Subcutaneous abdominal adipose tissue (tissue), 5 donors: ENCODE data around the gene ST8SIA1.

Experiments
- H3K27ac ChIP-seq: one replicate; pipeline ENCODE4 v1.7.0; 2013; ENCODE audit warnings: low read depth, mild to moderate bottlenecking, inconsistent platforms, low read length, moderate library complexity
- H3K27me3 ChIP-seq, 5 donors: one replicate each; pipeline ENCODE4 v1.7.0; 2013; ENCODE audit warnings: low read length in 5 of 5, inconsistent platforms in 1 of 5; ENCODE audit not compliant: control insufficient read depth in 5 of 5, insufficient read depth in 4 of 5
- H3K36me3 ChIP-seq, 5 donors: one replicate each; pipeline ENCODE4 v1.7.0; 2013; ENCODE audit warnings: low read length in 5 of 5; ENCODE audit not compliant: control insufficient read depth in 5 of 5, insufficient read depth in 5 of 5
- H3K4me1 ChIP-seq, 5 donors: one replicate each; pipeline ENCODE4 v1.7.0; 2013; ENCODE audit warnings: low read length in 5 of 5, mild to moderate bottlenecking in 3 of 5, moderate library complexity in 1 of 5; ENCODE audit not compliant: control insufficient read depth in 5 of 5, insufficient read depth in 5 of 5
- H3K4me3 ChIP-seq, 5 donors: one replicate each; pipeline ENCODE4 v1.7.0; 2013; ENCODE audit warnings: low read length in 5 of 5, low read depth in 1 of 5
- H3K9ac ChIP-seq, 5 donors: one replicate each; pipeline ENCODE4 v1.7.0; 2013; ENCODE audit warnings: low read length in 5 of 5, mild to moderate bottlenecking in 4 of 5, moderate library complexity in 3 of 5
- H3K9me3 ChIP-seq, 5 donors: one replicate each; pipeline ENCODE4 v1.7.0; 2013; ENCODE audit warnings: low read length in 5 of 5; ENCODE audit not compliant: control insufficient read depth in 5 of 5
- donor health status: healthy.
- donor health status: healthy.
- donor health status: healthy.
- donor health status: healthy.
- donor health status: healthy.

ST8SIA1 gene

DNA sequence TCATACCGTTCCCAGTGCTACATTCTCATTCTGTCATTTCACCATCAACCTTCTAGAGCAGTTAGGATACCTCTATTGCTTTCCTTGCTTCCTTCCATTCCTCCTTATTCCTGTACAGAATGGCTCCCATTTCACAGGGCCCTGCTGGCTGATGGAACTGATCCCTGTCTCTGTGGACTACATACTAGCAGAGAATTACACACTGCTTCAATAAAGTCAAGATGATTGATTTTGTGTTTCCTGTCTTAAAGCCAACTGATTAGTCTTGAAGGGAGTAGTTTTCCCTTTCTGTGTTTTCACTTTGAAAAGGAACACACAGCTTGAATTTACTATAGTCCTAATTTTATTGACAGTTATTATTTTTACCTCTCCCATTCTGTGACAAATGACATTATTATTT, 130.1 kb downstream of the ST8SIA1 start:
- Histone ChIP-seq H3K9me3 (peaks cover 0 to 5% (median 0%) of the 10 kb centered on the region in 5 donors), H3K9ac (no peak overlapping the region), H3K4me1 (no peaks in the 10 kb centered on the region), H3K27me3 (no peaks in the 10 kb centered on the region), H3K27ac (no peak overlapping the region), H3K4me3 (no peak overlapping the region), H3K36me3 (no peaks in the 10 kb centered on the region)

DNA sequence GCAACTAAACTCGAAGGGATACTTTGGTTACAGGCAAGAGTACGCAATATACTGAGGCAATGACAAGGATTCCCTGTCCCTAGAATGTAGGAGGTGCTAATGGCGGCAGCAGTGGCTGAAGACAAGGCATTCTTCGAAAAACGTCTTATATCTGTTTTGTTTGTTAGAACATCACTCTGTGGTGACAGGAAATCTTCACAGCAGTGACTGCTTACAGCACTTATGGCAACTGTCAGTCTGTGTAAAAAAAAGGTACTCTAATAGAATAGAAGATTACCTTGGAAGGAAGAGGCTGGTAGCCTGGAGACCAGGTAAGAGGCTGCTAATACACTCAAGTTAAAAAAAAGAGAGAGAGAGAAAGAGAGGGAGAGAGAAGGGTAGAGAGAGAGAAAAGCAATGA, 131.7 kb downstream of the ST8SIA1 start:
- Histone ChIP-seq H3K36me3 (no peaks in the 10 kb centered on the region), H3K9me3 (peaks cover 0 to 5% (median 0%) of the 10 kb centered on the region in 5 donors), H3K4me1 (no peaks in the 10 kb centered on the region), H3K9ac (no peak overlapping the region), H3K27me3 (no peaks in the 10 kb centered on the region), H3K27ac (no peak overlapping the region), H3K4me3 (no peak overlapping the region)

DNA sequence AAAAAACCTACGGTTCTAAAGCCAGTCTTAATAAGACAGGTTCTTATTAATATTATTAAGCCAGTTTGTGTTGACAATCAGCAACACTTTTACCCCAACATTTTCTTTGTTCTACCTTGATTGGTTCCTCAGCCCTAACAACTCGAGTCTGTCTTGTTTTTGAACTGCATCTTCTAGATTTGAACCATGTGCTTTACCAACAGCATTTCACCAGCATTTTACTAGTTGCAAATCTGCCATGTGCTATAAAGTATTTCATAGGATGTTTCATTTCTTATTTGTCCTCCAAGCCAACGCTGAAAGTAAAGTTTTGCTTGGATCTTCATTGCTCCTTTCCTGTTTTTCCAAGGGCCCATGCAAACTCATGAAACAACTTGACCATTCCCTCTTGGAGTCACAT, 133.4 kb downstream of the ST8SIA1 start:
- H3K4me1 ChIP-seq: no peaks in the 10 kb centered on the region
- H3K36me3 ChIP-seq: no peaks in the 10 kb centered on the region
- H3K4me3 ChIP-seq: no peak overlapping the region
- H3K27me3 ChIP-seq: no peaks in the 10 kb centered on the region
- H3K27ac ChIP-seq: no peak overlapping the region
- peaks cover 0 to 5% (median 0%) of the 10 kb centered on the region in 5 donors for H3K9me3 ChIP-seq
- H3K9ac ChIP-seq: no peak overlapping the region

DNA sequence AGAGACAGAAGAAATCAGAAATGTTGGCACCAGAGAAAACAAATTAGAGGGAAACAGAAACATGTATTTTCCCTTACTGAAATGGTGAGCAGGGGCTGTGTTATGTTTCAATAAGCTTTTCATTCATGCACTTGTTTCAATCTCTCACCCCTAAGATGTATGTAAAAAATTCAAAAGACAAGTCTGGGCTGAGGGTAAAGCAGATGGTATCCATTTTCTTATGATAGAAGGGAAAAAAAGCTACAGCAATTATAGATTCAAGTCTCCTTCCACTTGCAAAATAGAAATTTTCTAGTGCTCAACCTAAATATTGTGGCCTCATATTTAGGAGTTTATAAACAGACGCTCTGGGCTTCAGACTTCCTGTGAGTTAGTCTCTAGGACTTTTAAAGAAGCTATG, 138.3 kb downstream of the ST8SIA1 start:
- no peaks in the 10 kb centered on the region for H3K4me1 ChIP-seq

DNA sequence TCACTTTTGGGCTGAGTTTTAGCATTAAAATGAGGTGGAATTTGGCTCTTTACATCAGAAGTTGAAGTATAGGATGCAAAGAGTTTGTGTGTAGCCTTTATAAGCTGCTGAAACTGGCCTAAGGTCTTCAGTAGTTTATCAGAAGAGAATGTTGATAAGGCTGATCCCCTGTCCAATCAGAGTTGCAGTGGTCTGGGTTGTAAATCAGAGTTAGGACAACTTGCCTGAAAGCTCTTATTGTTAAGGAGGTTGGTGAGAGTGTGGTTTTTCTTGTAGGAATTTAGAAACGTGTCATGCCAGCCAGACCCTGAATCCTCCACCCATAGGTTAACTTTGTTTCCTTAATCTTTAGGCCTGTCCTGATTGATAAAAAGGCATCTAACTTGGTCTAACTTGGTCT, 143.5 kb downstream of the ST8SIA1 start:
- Histone ChIP-seq H3K9ac (no peak overlapping the region), H3K27me3 (no peaks in the 10 kb centered on the region), H3K27ac (no peak overlapping the region), H3K4me3 (no peak overlapping the region), H3K4me1 (no peaks in the 10 kb centered on the region), H3K36me3 (no peaks in the 10 kb centered on the region), H3K9me3 (no peaks in the 10 kb centered on the region)

More for the DNA sequence above, 138.3 kb downstream of the ST8SIA1 start:
- Histone ChIP-seq H3K36me3 (no peaks in the 10 kb centered on the region), H3K4me3 (no peak overlapping the region), H3K9me3 (no peaks in the 10 kb centered on the region), H3K27ac (no peak overlapping the region), H3K27me3 (no peaks in the 10 kb centered on the region), H3K9ac (no peak overlapping the region)

DNA sequence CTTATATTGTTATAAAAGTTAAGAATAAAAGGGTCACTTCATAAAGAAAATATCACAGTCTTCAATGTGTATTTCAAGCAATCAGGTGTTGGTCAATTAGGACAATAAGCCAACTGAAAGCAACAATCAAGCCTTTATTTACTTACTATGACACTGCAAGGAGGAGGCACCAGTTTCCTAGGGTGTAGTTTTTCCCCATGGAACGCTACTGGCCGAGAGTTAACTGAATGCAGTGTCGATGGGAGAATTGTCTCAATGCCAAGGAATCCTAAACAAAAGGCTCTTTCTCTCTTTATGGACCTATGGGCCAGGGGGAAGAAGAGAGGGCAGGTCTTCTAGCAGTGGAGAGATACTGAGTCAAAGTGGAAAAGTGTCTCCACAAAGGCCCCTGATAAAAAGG, 146.1 kb downstream of the ST8SIA1 start:
- Histone ChIP-seq H3K36me3 (no peaks in the 10 kb centered on the region), H3K27ac (no peak overlapping the region), H3K9ac (no peak overlapping the region), H3K4me3 (no peak overlapping the region), H3K27me3 (no peaks in the 10 kb centered on the region), H3K4me1 (no peaks in the 10 kb centered on the region), H3K9me3 (no peaks in the 10 kb centered on the region)

DNA sequence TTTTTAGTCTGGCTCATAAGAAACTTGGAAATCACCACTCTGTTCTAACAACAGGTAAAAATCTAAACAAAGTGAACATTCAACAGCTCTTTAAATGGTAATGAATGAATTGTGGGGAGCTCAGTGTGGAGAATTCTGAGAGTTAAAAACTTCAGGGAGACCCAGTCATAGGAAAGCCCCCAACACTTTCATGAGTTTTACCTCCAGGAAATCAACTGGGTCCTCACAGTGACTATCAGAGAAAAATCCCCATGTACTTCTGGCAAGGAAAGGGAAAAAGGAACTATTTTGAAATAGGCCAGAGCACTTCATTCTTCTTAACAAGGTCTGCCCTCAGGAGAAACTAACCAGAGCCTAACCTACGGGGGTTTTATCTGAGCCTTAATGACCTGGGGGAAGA, 153.8 kb downstream of the ST8SIA1 start:
- no peak overlapping the region for H3K4me3 ChIP-seq
- no peaks in the 10 kb centered on the region for H3K9me3 ChIP-seq
- no peaks in the 10 kb centered on the region for H3K36me3 ChIP-seq
- H3K27ac ChIP-seq: no peak overlapping the region
- H3K27me3 ChIP-seq: no peaks in the 10 kb centered on the region
- no peaks in the 10 kb centered on the region for H3K4me1 ChIP-seq
- H3K9ac ChIP-seq: no peak overlapping the region

DNA sequence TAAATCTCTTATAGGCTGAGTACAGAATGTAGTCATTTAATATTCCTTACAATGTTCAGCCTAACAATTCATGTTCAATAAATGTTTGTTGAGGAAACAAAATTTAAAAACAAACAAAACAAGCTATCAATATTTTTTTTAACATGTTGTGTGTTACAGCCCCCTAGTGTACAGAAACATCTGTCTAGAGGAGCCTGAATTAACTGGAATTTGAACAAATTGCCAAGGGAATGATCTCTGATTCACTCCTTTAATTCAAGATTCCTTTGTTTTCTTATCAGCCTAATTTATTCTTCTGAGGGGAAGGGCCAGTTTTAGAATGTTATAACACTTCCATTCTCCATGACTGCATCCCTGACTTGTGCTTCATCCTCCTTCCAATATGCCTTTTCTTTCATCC, 161.3 kb downstream of the ST8SIA1 start:
- Histone ChIP-seq H3K9ac (no peak overlapping the region), H3K27me3 (no peaks in the 10 kb centered on the region), H3K27ac (no peak overlapping the region), H3K36me3 (no peaks in the 10 kb centered on the region), H3K9me3 (no peaks in the 10 kb centered on the region), H3K4me1 (no peaks in the 10 kb centered on the region), H3K4me3 (no peak overlapping the region)

DNA sequence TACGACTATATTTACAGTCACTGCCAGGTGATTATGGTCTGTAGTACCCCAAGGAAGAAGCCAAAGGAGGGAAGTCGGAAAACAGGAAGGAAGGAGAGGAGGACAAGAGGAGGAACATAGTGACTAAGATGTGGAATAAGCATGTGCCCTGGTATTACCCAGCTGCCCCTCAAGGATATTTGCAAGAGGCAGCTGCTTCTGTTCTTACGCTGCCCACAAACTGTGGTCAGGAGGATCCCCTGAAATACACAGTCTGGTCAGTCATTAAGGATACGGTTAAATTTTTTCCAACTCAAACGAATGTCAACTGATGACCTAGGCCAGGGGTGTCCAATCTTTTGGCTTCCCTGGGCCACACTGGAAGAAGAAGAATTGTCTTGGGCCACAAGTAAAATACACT, 162.0 kb downstream of the ST8SIA1 start:
- no peaks in the 10 kb centered on the region for H3K36me3 ChIP-seq
- H3K27me3 ChIP-seq: no peaks in the 10 kb centered on the region
- no peak overlapping the region for H3K4me3 ChIP-seq
- H3K27ac ChIP-seq: no peak overlapping the region
- no peaks in the 10 kb centered on the region for H3K4me1 ChIP-seq
- no peaks in the 10 kb centered on the region for H3K9me3 ChIP-seq
- no peak overlapping the region for H3K9ac ChIP-seq

DNA sequence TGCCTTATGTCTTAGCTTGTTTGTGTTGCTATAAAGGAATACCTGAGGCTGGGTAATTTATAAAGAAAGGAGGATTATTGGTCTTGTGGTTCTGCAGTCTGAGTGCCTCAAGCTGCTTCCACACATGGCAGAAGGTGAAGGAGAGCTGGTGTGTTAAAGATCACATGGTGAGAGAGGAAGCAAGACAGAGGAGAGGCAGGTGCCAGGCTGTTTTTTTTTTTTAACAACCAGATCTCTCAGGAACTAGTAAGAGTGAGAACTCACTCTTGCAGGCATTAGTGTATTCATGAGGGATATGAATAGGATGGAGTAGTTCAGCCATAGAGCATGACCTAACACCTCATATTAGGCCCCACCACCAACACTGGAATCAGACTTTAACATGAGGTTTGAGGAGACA, 165.1 kb downstream of the ST8SIA1 start:
- H3K36me3 ChIP-seq: no peaks in the 10 kb centered on the region
- H3K9me3 ChIP-seq: no peaks in the 10 kb centered on the region
- no peak overlapping the region for H3K9ac ChIP-seq
- H3K27ac ChIP-seq: no peak overlapping the region
- no peaks in the 10 kb centered on the region for H3K4me1 ChIP-seq
- no peaks in the 10 kb centered on the region for H3K27me3 ChIP-seq
- no peak overlapping the region for H3K4me3 ChIP-seq

DNA sequence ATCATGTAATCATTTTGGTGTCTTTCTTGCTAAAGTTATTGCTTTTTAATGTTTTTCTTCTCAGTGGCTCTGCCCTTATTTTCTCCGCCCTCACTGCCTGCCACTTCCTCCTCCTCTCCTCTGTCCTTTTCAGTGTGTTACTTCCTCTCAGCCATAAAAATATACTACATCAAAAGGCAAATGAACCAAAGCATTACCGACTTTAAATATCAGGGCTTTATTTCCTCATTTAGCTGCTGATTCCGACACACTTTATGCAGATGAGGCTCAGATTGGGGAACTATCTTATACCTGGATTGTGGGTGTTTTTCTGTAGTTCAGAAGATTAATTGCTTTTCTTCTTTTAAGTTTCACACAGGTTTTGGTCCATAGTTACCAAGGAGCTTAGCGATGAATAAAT, 170.4 kb downstream of the ST8SIA1 start:
- no peaks in the 10 kb centered on the region for H3K36me3 ChIP-seq
- H3K9ac ChIP-seq: no peak overlapping the region
- peaks cover 0 to 7% (median 0%) of the 10 kb centered on the region in 5 donors for H3K4me1 ChIP-seq
- no peak overlapping the region for H3K27ac ChIP-seq
- H3K4me3 ChIP-seq: no peak overlapping the region
- H3K27me3 ChIP-seq: no peaks in the 10 kb centered on the region
- peaks cover 0 to 5% (median 0%) of the 10 kb centered on the region in 5 donors for H3K9me3 ChIP-seq
